Liver (tissue), 9 donors: ENCODE data around the gene TUT7. TPM values are rescaled to one million over a fixed set of nuclear protein-coding genes. Genes with fewer than 3 reads are reported as not detected.

Experiments used
- DNase-seq: peaks from one replicate; pipeline ENCODE4 v3.0.0-alpha.2; 2017; ENCODE audit warnings: low spot score
- H3K27ac ChIP-seq, 2 donors: one replicate each; pipeline ENCODE4 v1.7.0; 2013; ENCODE audit warnings: inconsistent platforms in 2 of 2, low read length in 2 of 2, control low read depth in 1 of 2, low read depth in 1 of 2, mild to moderate bottlenecking in 1 of 2
- H3K27me3 ChIP-seq, 4 donors: one replicate each; pipeline versions ENCODE4 v1.6.1 to v1.7.0; 2013; ENCODE audit warnings: low read length in 3 of 4, inconsistent platforms in 1 of 4, mild to moderate bottlenecking in 1 of 4, moderate library complexity in 1 of 4; ENCODE audit not compliant: control insufficient read depth in 4 of 4, insufficient read depth in 4 of 4
- H3K36me3 ChIP-seq, 4 donors: one replicate each; pipeline versions ENCODE4 v1.6.1 to v1.7.0; 2013; ENCODE audit warnings: low read length in 3 of 4, mild to moderate bottlenecking in 3 of 4, low read depth in 1 of 4, moderate library complexity in 1 of 4; ENCODE audit not compliant: control insufficient read depth in 4 of 4, insufficient read depth in 3 of 4
- H3K4me1 ChIP-seq, 4 donors: one replicate each; pipeline versions ENCODE4 v1.6.1 to v1.7.0; 2013; ENCODE audit warnings: low read length in 3 of 4, mild to moderate bottlenecking in 3 of 4, moderate library complexity in 1 of 4; ENCODE audit not compliant: control insufficient read depth in 4 of 4, insufficient read depth in 4 of 4
- H3K4me3 ChIP-seq, 3 donors: one replicate each; pipeline versions ENCODE4 v1.6.1 to v1.7.0; 2013; ENCODE audit warnings: low read length in 3 of 3, control low read depth in 1 of 3, low read depth in 1 of 3, mild to moderate bottlenecking in 1 of 3
- H3K9ac ChIP-seq, 2 donors: one replicate each; pipeline ENCODE4 v1.7.0; 2013; ENCODE audit warnings: low read length in 2 of 2, mild to moderate bottlenecking in 2 of 2, moderate library complexity in 2 of 2, control low read depth in 1 of 2, low read depth in 1 of 2
- H3K9me3 ChIP-seq, 4 donors: one replicate each; pipeline versions ENCODE4 v1.6.1 to v1.7.0; 2013; ENCODE audit warnings: low read length in 3 of 4; ENCODE audit not compliant: control insufficient read depth in 4 of 4
- CTCF ChIP-seq: fragments of 150-350 bp; IDR thresholded peaks from 2 replicates; pipeline ENCODE4 v1.5.1; 2017; ENCODE audit warnings: improper control_type of control experiment, low read depth, low read length; ENCODE audit not compliant: missing input control
- EGR1 ChIP-seq, 2 donors: IDR thresholded peaks; 2 replicates each; pipeline ENCODE4 v1.6.1; 2016 to 2018; ENCODE audit warnings: antibody characterized with exemption in 2 of 2, low read depth in 2 of 2
- FOXA1 ChIP-seq: IDR thresholded peaks from 2 replicates; pipeline ENCODE4 v1.6.1; 2016; ENCODE audit warnings: antibody characterized with exemption
- FOXA2 ChIP-seq: IDR thresholded peaks from 2 replicates; pipeline ENCODE4 v1.6.1; 2016; ENCODE audit warnings: antibody characterized with exemption
- GABPA ChIP-seq, 2 donors: IDR thresholded peaks in 1 of 2; conservative IDR thresholded peaks in 1 of 2; 2 replicates each; pipeline ENCODE4 v1.6.1; 2016; ENCODE audit warnings: antibody characterized with exemption in 2 of 2, mild to moderate bottlenecking in 1 of 2, moderate library complexity in 1 of 2
- HNF4A ChIP-seq, 2 donors: conservative IDR thresholded peaks; 2 replicates each; pipeline ENCODE4 v1.6.1; 2016; ENCODE audit warnings: antibody characterized with exemption in 2 of 2, mild to moderate bottlenecking in 2 of 2
- HNF4G ChIP-seq: IDR thresholded peaks from 2 replicates; pipeline ENCODE4 v1.6.1; 2016; ENCODE audit warnings: antibody characterized with exemption
- JUND ChIP-seq, 2 donors: IDR thresholded peaks; 2 replicates each; pipeline ENCODE4 v1.6.1; 2016; ENCODE audit warnings: antibody characterized with exemption in 2 of 2
- NR2F2 ChIP-seq: IDR thresholded peaks from 2 replicates; pipeline ENCODE4 v1.6.1; 2016; ENCODE audit warnings: antibody characterized with exemption
- RAD21 ChIP-seq, 2 donors: IDR thresholded peaks; 2 replicates each; pipeline ENCODE4 v1.6.1; 2016; ENCODE audit warnings: antibody characterized with exemption in 2 of 2, mild to moderate bottlenecking in 2 of 2
- RXRA ChIP-seq, 2 donors: IDR thresholded peaks; 2 replicates each; pipeline ENCODE4 v1.6.1; 2017 to 2018; ENCODE audit warnings: antibody characterized with exemption in 2 of 2, mild to moderate bottlenecking in 1 of 2
- SP1 ChIP-seq: IDR thresholded peaks from 2 replicates; pipeline ENCODE4 v1.6.1; 2018; ENCODE audit warnings: antibody characterized with exemption, mild to moderate bottlenecking
- TAF1 ChIP-seq: conservative IDR thresholded peaks from 2 replicates; pipeline ENCODE4 v1.6.1; 2016; ENCODE audit warnings: antibody characterized with exemption, mild to moderate bottlenecking
- YY1 ChIP-seq: IDR thresholded peaks from 2 replicates; pipeline ENCODE4 v1.6.1; 2016; ENCODE audit warnings: antibody characterized with exemption, mild to moderate bottlenecking
- WGBS: extraction: QIAGEN DNeasy Blood & Tissue Kit; methylation state at CpG from one replicate; pipeline ENCODE4 v1.1.7; 2013; 5-methylcytosine and 5-hydroxymethylcytosine counted together
- polyA plus RNA-seq, 2 donors: library from polyadenylated mRNA; stranded (reverse) in 1 of 2; unstranded in 1 of 2; fragments of 200-250 nt in 1 of 2; fragments of >200 nt in 1 of 2; fragmentation: Nextera tagmentation in 1 of 2; extraction: Ambion mirVana in 1 of 2; gene quantifications; one replicate each; pipeline versions ENCODE4 v1.2.1 to v1.2.3, GENCODE V29; 2013 to 2015
- total RNA-seq, 2 donors: library from RNA; depleted of rRNA; stranded (reverse); fragments of >200 nt; gene quantifications; one replicate each; pipeline ENCODE4 v1.2.3, GENCODE V29; 2014
- TF ChIP-seq, protein P1 (sequence below): IDR thresholded peaks from 2 replicates; pipeline ENCODE4 v1.6.1; 2016; ENCODE audit warnings: antibody characterized with exemption
- TF ChIP-seq, protein P2 (sequence below): IDR thresholded peaks from 2 replicates; pipeline ENCODE4 v1.6.1; 2016; ENCODE audit warnings: antibody characterized with exemption
- TF ChIP-seq, protein P3 (sequence below): IDR thresholded peaks from 2 replicates; pipeline ENCODE4 v1.6.1; 2016; ENCODE audit warnings: antibody characterized with exemption, mild to moderate bottlenecking
- TF ChIP-seq, protein P4 (sequence below): IDR thresholded peaks from 2 replicates; pipeline ENCODE4 v1.6.1; 2016; ENCODE audit warnings: antibody characterized with exemption
- donor health status: healthy.
- donor health status: healthy.
- donor health status: healthy.
- donor health status: healthy.
- donor health status: healthy.

TUT7 gene
- total and polyA plus RNA-seq, 4 donors: 10.7 to 34.6 (median 15.9) TPM

DNA sequence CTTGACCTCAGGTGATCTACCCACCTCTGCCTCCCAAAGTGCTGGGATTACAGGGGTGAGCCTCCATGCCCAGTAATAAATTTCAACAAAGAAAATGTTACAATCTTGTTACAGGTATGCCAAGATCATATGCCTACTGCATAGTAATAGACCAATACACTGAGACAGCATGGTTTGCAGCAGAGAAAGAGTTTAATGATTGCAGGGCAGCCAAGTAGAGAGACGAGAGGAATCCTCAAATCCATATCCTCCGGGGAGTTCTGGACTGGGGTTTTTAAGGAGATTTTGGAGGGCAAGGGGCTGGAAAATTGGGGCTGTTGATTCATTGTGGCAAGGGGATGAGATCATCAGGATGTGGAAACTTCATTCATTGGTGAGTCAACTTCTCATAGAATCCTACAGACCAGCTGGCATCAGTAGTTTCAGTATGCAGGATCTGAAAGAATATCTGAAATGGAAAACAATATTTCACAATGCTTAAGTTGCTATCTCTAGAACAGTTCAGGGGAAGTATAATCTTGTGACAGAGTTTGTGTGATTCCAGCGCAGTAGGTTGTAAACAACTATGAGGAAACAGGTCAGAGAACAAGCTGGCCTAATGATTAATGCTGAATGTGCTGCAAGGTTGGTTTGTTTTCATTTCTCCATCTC lies 14.8 kb upstream of the TUT7 start:
- Histone ChIP-seq H3K9ac (peak overlapping the region in 1 of 2 donors; percentile 43), H3K4me1 (peaks cover 0 to 9% (median 2%) of the 10 kb centered on the region in 4 donors), H3K27ac (peak overlapping the region; percentile 89 to 93), H3K4me3 (no peak overlapping the region), H3K27me3 (no peaks in the 10 kb centered on the region), H3K9me3 (peaks cover 6 to 12% (median 8%) of the 10 kb centered on the region in 4 donors), H3K36me3 (no peaks in the 10 kb centered on the region)
- DNase-seq: no peak
- WGBS: 35% methylated on average over 3 of the region's 3 CpGs
- TF ChIP-seq TAF1 (no peak), FOXA1 (peak; percentile 77), FOXA2 (peak; percentile 95), JUND (IDR thresholded peaks at IDR 0.05) (peak; percentile 97 to 99), HNF4A (conservative IDR thresholded peaks at IDR 0.05) (peak; percentile 85 to 90), GABPA (IDR thresholded peaks at IDR 0.05 in 1 of 2, conservative IDR thresholded peaks at IDR 0.05 in 1 of 2) (peak; percentile 27 to 57), SP1 (peak; percentile 88), RXRA (IDR thresholded peaks at IDR 0.05) (peak; percentile 85 to 92), RAD21 (IDR thresholded peaks at IDR 0.05) (peak; percentile 41 to 45), HNF4G (peak; percentile 47), CTCF (no peak), NR2F2 (peak; percentile 75), EGR1 (IDR thresholded peaks at IDR 0.05; ENCODE audit: low read depth in 2 of 2) (peak in 1 of 2 donors; percentile 79), YY1 (peak; percentile 66)
- TF ChIP-seq, protein P1, sequence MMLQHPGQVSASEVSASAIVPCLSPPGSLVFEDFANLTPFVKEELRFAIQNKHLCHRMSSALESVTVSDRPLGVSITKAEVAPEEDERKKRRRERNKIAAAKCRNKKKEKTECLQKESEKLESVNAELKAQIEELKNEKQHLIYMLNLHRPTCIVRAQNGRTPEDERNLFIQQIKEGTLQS: peak; percentile 96
- TF ChIP-seq, protein P2, sequence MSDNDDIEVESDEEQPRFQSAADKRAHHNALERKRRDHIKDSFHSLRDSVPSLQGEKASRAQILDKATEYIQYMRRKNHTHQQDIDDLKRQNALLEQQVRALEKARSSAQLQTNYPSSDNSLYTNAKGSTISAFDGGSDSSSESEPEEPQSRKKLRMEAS: peak; percentile 72
- TF ChIP-seq, protein P3, sequence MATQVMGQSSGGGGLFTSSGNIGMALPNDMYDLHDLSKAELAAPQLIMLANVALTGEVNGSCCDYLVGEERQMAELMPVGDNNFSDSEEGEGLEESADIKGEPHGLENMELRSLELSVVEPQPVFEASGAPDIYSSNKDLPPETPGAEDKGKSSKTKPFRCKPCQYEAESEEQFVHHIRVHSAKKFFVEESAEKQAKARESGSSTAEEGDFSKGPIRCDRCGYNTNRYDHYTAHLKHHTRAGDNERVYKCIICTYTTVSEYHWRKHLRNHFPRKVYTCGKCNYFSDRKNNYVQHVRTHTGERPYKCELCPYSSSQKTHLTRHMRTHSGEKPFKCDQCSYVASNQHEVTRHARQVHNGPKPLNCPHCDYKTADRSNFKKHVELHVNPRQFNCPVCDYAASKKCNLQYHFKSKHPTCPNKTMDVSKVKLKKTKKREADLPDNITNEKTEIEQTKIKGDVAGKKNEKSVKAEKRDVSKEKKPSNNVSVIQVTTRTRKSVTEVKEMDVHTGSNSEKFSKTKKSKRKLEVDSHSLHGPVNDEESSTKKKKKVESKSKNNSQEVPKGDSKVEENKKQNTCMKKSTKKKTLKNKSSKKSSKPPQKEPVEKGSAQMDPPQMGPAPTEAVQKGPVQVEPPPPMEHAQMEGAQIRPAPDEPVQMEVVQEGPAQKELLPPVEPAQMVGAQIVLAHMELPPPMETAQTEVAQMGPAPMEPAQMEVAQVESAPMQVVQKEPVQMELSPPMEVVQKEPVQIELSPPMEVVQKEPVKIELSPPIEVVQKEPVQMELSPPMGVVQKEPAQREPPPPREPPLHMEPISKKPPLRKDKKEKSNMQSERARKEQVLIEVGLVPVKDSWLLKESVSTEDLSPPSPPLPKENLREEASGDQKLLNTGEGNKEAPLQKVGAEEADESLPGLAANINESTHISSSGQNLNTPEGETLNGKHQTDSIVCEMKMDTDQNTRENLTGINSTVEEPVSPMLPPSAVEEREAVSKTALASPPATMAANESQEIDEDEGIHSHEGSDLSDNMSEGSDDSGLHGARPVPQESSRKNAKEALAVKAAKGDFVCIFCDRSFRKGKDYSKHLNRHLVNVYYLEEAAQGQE: peak; percentile 72
- TF ChIP-seq, protein P4, sequence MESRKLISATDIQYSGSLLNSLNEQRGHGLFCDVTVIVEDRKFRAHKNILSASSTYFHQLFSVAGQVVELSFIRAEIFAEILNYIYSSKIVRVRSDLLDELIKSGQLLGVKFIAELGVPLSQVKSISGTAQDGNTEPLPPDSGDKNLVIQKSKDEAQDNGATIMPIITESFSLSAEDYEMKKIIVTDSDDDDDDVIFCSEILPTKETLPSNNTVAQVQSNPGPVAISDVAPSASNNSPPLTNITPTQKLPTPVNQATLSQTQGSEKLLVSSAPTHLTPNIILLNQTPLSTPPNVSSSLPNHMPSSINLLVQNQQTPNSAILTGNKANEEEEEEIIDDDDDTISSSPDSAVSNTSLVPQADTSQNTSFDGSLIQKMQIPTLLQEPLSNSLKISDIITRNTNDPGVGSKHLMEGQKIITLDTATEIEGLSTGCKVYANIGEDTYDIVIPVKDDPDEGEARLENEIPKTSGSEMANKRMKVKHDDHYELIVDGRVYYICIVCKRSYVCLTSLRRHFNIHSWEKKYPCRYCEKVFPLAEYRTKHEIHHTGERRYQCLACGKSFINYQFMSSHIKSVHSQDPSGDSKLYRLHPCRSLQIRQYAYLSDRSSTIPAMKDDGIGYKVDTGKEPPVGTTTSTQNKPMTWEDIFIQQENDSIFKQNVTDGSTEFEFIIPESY: peak; percentile 90
